IMR-90 (cell line): ENCODE measurements around the gene RHOF. TPM values are rescaled to one million over a fixed set of nuclear protein-coding genes. Genes with fewer than 3 reads are reported as not detected.

Experiments
- ATAC-seq: fragments of 200-7000 bp; cut with Tn5 transposase; 2 replicates; pipeline ENCODE4 v1.9.1; 2020; ENCODE audit warnings: low read depth, mild to moderate bottlenecking, moderate library complexity
- BruUV-seq: library from RNA; stranded (reverse); fragments of 400-500 nt; replicated peaks from 2 replicates; lab custom pipeline; 2021; lab: Mats Ljungman, UMichigan
- CTCF ChIA-PET: fragments of 300-600 bp; formaldehyde crosslinking; extraction: SDS; loops from one replicate; lab custom pipeline; 2021; ENCODE audit warnings: antibody characterized with exemption; lab: Yijun Ruan, JAX
- POLR2A ChIA-PET: fragments of 300-600 bp; sonication (Branson Sonifier 250); formaldehyde crosslinking; loops from one replicate; lab custom pipeline; 2022; ENCODE audit warnings: antibody characterized with exemption; ENCODE audit not compliant: unreplicated experiment; lab: Charles Lee
- DNase-seq: peaks from one replicate; pipeline ENCODE4 v3.0.0; 2013
- H2AFZ ChIP-seq: replicated peaks from 2 replicates; pipeline ENCODE3; 2013; ENCODE audit warnings: low read length, mild to moderate bottlenecking; ENCODE audit not compliant: poor library complexity
- H2AK5ac ChIP-seq: 2 replicates; pipeline ENCODE4 v1.6.1; 2013; ENCODE audit warnings: low read depth, low read length, inconsistent platforms
- H2AK9ac ChIP-seq: replicated peaks from 2 replicates; pipeline ENCODE3; 2013; ENCODE audit warnings: mild to moderate bottlenecking, low read depth, low read length, moderate library complexity; ENCODE audit not compliant: poor library complexity
- H2BK120ac ChIP-seq: 2 replicates; pipeline ENCODE4 v1.6.1; 2013; ENCODE audit warnings: low read depth, low read length, inconsistent platforms
- H2BK15ac ChIP-seq: 3 replicates; pipeline ENCODE4 v1.6.1; 2013; ENCODE audit warnings: low read depth, low read length, inconsistent platforms
- H2BK20ac ChIP-seq: 2 replicates; pipeline ENCODE4 v1.6.1; 2013; ENCODE audit warnings: low read depth, mild to moderate bottlenecking, inconsistent platforms, low read length, moderate library complexity
- H2BK5ac ChIP-seq: 2 replicates; pipeline ENCODE4 v1.6.1; 2013; ENCODE audit warnings: mild to moderate bottlenecking, low read depth, low read length, inconsistent platforms; ENCODE audit not compliant: poor library complexity, severe bottlenecking
- H3K14ac ChIP-seq: replicated peaks from 2 replicates; pipeline ENCODE4 v1.6.1; 2013; ENCODE audit warnings: low read depth, low read length, inconsistent platforms
- H3K18ac ChIP-seq: 2 replicates; pipeline ENCODE4 v1.6.1; 2013; ENCODE audit warnings: low read depth, low read length, control low read depth
- H3K23ac ChIP-seq: 2 replicates; pipeline ENCODE4 v1.6.1; 2013; ENCODE audit warnings: low read depth, low read length, inconsistent platforms
- H3K27ac ChIP-seq: 2 replicates; pipeline ENCODE4 v1.5.1; 2013; ENCODE audit warnings: mild to moderate bottlenecking, control low read depth, low read length; ENCODE audit not compliant: insufficient read depth
- H3K27me3 ChIP-seq: 2 replicates; pipeline ENCODE4 v1.6.1; 2013; ENCODE audit warnings: low read length; ENCODE audit not compliant: control insufficient read depth, insufficient read depth
- H3K36me3 ChIP-seq: 2 replicates; pipeline ENCODE4 v1.6.1; 2013; ENCODE audit warnings: low read length, mixed read lengths; ENCODE audit not compliant: control insufficient read depth, insufficient read depth
- H3K4ac ChIP-seq: 2 replicates; pipeline ENCODE4 v1.6.1; 2013; ENCODE audit warnings: low read depth, low read length, inconsistent platforms
- H3K4me1 ChIP-seq: 2 replicates; pipeline ENCODE4 v1.6.1; 2013; ENCODE audit warnings: low read length, mixed read lengths; ENCODE audit not compliant: control insufficient read depth, insufficient read depth
- H3K4me2 ChIP-seq: 2 replicates; pipeline ENCODE4 v1.6.1; 2013; ENCODE audit warnings: low read depth, mild to moderate bottlenecking, control low read depth, low read length, moderate library complexity
- H3K4me3 ChIP-seq: 2 replicates; pipeline ENCODE4 v1.5.1; 2013; ENCODE audit warnings: low read depth, mild to moderate bottlenecking, control low read depth, low read length, moderate library complexity; ENCODE audit not compliant: insufficient read depth
- H3K56ac ChIP-seq: 2 replicates; pipeline ENCODE4 v1.6.1; 2013; ENCODE audit warnings: low read length, inconsistent platforms; ENCODE audit not compliant: insufficient read depth; ENCODE audit errors: extremely low read depth
- H3K79me1 ChIP-seq, 2 experiments: 2 replicates each; pipeline ENCODE4 v1.6.1; 2013; ENCODE audit warnings: low read length in 2 of 2, inconsistent platforms in 1 of 2, low read depth in 1 of 2
- H3K9ac ChIP-seq: 2 replicates; pipeline ENCODE4 v1.6.1; 2013; ENCODE audit warnings: low read depth, low read length, control low read depth
- H3K9me1 ChIP-seq: 2 replicates; pipeline ENCODE4 v1.6.1; 2013; ENCODE audit warnings: low read length, inconsistent platforms; ENCODE audit not compliant: insufficient read depth
- H3K9me3 ChIP-seq: 2 replicates; pipeline ENCODE4 v1.6.1; 2013; ENCODE audit warnings: low read length; ENCODE audit not compliant: control insufficient read depth, insufficient read depth
- H4K20me1 ChIP-seq: 2 replicates; pipeline ENCODE4 v1.6.1; 2013; ENCODE audit warnings: low read length, inconsistent platforms; ENCODE audit not compliant: insufficient read depth
- H4K5ac ChIP-seq: 2 replicates; pipeline ENCODE4 v1.6.1; 2013; ENCODE audit warnings: mild to moderate bottlenecking, low read depth, low read length, control low read depth
- H4K8ac ChIP-seq, 2 experiments: 2 replicates each; pipeline ENCODE4 v1.6.1; 2013; ENCODE audit warnings: low read depth in 2 of 2, low read length in 2 of 2, control low read depth in 1 of 2, inconsistent platforms in 1 of 2
- H4K91ac ChIP-seq: 2 replicates; pipeline ENCODE4 v1.6.1; 2013; ENCODE audit warnings: low read depth, low read length, inconsistent platforms; ENCODE audit not compliant: insufficient read depth
- BHLHE40 ChIP-seq: fragments of 150-350 bp; IDR thresholded peaks from 2 replicates; pipeline ENCODE4 v1.6.1; 2016; ENCODE audit warnings: mild to moderate bottlenecking, low read depth, low read length
- CEBPB ChIP-seq: IDR thresholded peaks from 2 replicates; pipeline ENCODE4 v1.6.1; 2012; ENCODE audit warnings: low read depth, low read length, improper control_type of control experiment
- MAZ ChIP-seq: IDR thresholded peaks from 2 replicates; pipeline ENCODE4 v1.6.1; 2012; ENCODE audit warnings: low read depth, mild to moderate bottlenecking, low read length, improper control_type of control experiment, moderate library complexity, borderline replicate concordance
- MXI1 ChIP-seq: IDR thresholded peaks from 2 replicates; pipeline ENCODE4 v1.6.1; 2012; ENCODE audit warnings: low read depth, mild to moderate bottlenecking, low read length, moderate library complexity, borderline replicate concordance
- NFE2L2 ChIP-seq: fragments of 150-350 bp; IDR thresholded peaks from 2 replicates; pipeline ENCODE4 v1.6.1; 2016; ENCODE audit warnings: low read depth, mild to moderate bottlenecking, low read length
- POLR2A ChIP-seq: IDR thresholded peaks from 2 replicates; pipeline ENCODE4 v1.6.1; 2012; ENCODE audit warnings: mild to moderate bottlenecking, low read depth, low read length
- RAD21 ChIP-seq: IDR thresholded peaks from 2 replicates; pipeline ENCODE4 v1.6.1; 2012; ENCODE audit warnings: low read length, improper control_type of control experiment
- RFX5 ChIP-seq: IDR thresholded peaks from 2 replicates; pipeline ENCODE4 v1.8.0; 2012; ENCODE audit warnings: low read depth, mild to moderate bottlenecking, low read length, moderate library complexity
- SMC3 ChIP-seq: fragments of 150-350 bp; IDR thresholded peaks from 2 replicates; pipeline ENCODE4 v1.6.1; 2016; ENCODE audit warnings: low read depth, mild to moderate bottlenecking, antibody characterized with exemption, low read length, moderate library complexity
- WGBS, 2 experiments: methylation state at CpG; one replicate each; pipeline versions ENCODE4 v1.1.5 to v1.1.7; 2013; ENCODE audit warnings: missing lambda C conversion rate in 2 of 2; ENCODE audit not compliant: insufficient read length in 1 of 2; ENCODE audit errors: extremely low coverage in 2 of 2; 5-methylcytosine and 5-hydroxymethylcytosine counted together
- dilution Hi-C: fragments of 300-500 bp; cut with HindIII; formaldehyde crosslinking; loops from one replicate; pipeline ENCODE4 v1.14.3; 2018; ENCODE audit warnings: low sequenced_read_pairs; ENCODE audit not compliant: unreplicated experiment
- in situ Hi-C: fragments of 300-500 bp; cut with MboI; formaldehyde crosslinking; loops from 3 replicates; pipeline ENCODE4 v1.14.3; 2019; ENCODE audit warnings: low sequenced_read_pairs, inconsistent platforms, mixed read lengths
- intact Hi-C: fragments of 100-400 bp; cut with micrococcal nuclease; formaldehyde crosslinking; loops from 2 replicates; pipeline ENCODE4 v1.10.0; 2022
- polyA plus RNA-seq, 3 experiments: library from polyadenylated mRNA; depleted of rRNA; stranded (reverse); fragments of >200 nt; gene quantifications; 2 replicates each; pipeline ENCODE4 v1.2.3, GENCODE V29; 2012; ENCODE audit warnings: low replicate concordance in 1 of 3
- total RNA-seq: library from RNA; depleted of rRNA; stranded (reverse); fragments of >200 nt; gene quantifications from 2 replicates; pipeline ENCODE4 v1.2.3, GENCODE V29; 2012
- TF ChIP-seq, protein P1 (sequence below): fragments of 150-350 bp; IDR thresholded peaks from 2 replicates; pipeline ENCODE4 v1.6.1; 2016; ENCODE audit warnings: low read depth, mild to moderate bottlenecking, low read length, moderate library complexity, borderline replicate concordance
- TF ChIP-seq, protein P2 (sequence below): conservative IDR thresholded peaks from 2 replicates; pipeline ENCODE4 v1.5.1; 2012; ENCODE audit warnings: mild to moderate bottlenecking, low read depth, low read length, improper control_type of control experiment
- TF ChIP-seq, protein P3 (sequence below): fragments of 150-350 bp; IDR thresholded peaks from 2 replicates; pipeline ENCODE4 v1.6.1; 2017; ENCODE audit warnings: mild to moderate bottlenecking, antibody characterized with exemption, low read length, low read depth

The RHOF gene
- total and polyA plus RNA-seq, 2 of the 4 experiments (the other 2 are of a cell fraction), result 3.0 to 5.1 TPM

DNA sequence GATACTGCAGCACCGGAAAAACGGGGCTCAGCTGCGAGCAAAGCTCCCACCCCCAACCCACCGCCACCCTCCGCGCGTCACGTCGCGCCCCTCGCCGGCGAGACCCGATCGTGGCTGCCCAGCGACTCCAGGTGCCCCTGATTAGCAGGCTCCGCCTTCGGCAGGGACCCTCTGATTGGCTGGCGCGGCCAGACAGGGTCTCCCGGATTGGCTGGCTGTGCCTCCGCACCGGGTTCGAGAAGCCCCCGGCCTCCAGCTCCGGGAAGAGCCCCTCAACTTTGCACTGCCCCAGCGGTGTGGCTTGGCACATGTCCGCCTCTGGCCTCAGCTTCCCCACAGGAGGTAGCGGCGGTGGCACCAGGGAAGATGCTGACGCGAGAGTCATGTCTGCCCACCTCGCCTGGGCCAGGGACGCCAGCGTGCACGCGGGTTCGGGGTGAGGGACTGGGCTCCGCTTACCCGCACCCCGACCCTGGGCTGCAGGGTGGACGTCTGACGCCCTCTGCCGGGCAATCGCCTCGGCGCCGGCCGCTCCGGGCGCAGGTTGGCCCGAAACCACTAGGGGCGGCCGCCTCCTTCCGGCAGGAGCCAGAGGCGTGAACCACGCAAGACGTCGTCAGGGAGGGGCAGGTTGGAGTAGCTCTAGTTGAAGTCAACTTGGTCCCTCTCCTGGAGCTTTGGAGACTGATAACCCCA lies 498 bp upstream of the RHOF start:
- Histone ChIP-seq H3K14ac (peak overlapping the region; percentile 61), H3K4me3 (peak overlapping the region; percentile 48), H2AK9ac (peak overlapping the region; percentile 97), H3K9ac (peak overlapping the region; percentile 31), H2BK20ac (0 out of 2 replicates have a peak overlapping the region, but pooled peaks have one; percentile 38), H2BK15ac (no peak overlapping the region; the same call in 2 of the 3 replicates), H2AFZ (peak overlapping the region; percentile 95), H4K8ac (peak overlapping the region; percentile 8 to 72; a peak in 3 of 4 replicates), H3K9me3 (no peaks in the 10 kb centered on the region), H3K4me1 (peaks cover 26% of the 10 kb centered on the region), H3K36me3 (peaks cover 9% of the 10 kb centered on the region; the same call in 1 of the 2 replicates), H2AK5ac (peak overlapping the region; percentile 69), H3K79me1 (peaks cover 6 to 42% of the 10 kb centered on the region in 2 experiments; a peak in 3 of 4 replicates), H4K20me1 (peaks cover 8% of the 10 kb centered on the region; the same call in 1 of the 2 replicates), H3K27me3 (no peaks in the 10 kb centered on the region), H2BK120ac (0 out of 2 replicates have a peak overlapping the region, but pooled peaks have one; percentile 55), H3K18ac (no peak overlapping the region), H4K91ac (0 out of 2 replicates have a peak overlapping the region, but pooled peaks have one; percentile 7), H3K4ac (peak overlapping the region; percentile 76), H4K5ac (peak overlapping the region; percentile 17; the same call in 1 of the 2 replicates), H3K56ac (no peak overlapping the region), H2BK5ac (peak overlapping the region; percentile 39), H3K27ac (peak overlapping the region; percentile 28), H3K23ac (peak overlapping the region; percentile 54; the same call in 1 of the 2 replicates), H3K4me2 (peak overlapping the region; percentile 93), H3K9me1 (peaks cover 6% of the 10 kb centered on the region; the same call in 1 of the 2 replicates)
- WGBS, 2 experiments, result 2% methylated on average over 33 of the region's 59 CpGs; no CpG with 5 or more reads in 1 of the 2 experiments
- ChIA-PET CTCF (interaction anchor here (0.5 to 3.9 kb wide), 35 partner anchors 9 to 1367 kb away, joined by 3 to 49 read pairs (median 5); partner anchors contain the start of genes PSMD9, SETD1B and TMEM120B), POLR2A (interaction anchor here (0.6 to 2.0 kb wide), 4 partner anchors 9 to 290 kb away, joined by 5 to 10 read pairs (median 5); no protein-coding TSS in a partner anchor)
- in situ Hi-C loops (no loop called here), intact Hi-C loops (loop anchor here (1.0 to 10.0 kb wide), 4 partner anchors 18 to 239 kb away; partner anchors contain the start of gene TMEM120B), dilution Hi-C loops (no loop called here)
- peak; percentile 76 for ATAC-seq
- DNase-seq, result peak; percentile 89
- BruUV-seq, result no TSS peak
- peak; percentile 38 for TF ChIP-seq POLR2A
- TF ChIP-seq CEBPB, result no peak
- TF ChIP-seq RFX5, result no peak
- TF ChIP-seq, protein P1, sequence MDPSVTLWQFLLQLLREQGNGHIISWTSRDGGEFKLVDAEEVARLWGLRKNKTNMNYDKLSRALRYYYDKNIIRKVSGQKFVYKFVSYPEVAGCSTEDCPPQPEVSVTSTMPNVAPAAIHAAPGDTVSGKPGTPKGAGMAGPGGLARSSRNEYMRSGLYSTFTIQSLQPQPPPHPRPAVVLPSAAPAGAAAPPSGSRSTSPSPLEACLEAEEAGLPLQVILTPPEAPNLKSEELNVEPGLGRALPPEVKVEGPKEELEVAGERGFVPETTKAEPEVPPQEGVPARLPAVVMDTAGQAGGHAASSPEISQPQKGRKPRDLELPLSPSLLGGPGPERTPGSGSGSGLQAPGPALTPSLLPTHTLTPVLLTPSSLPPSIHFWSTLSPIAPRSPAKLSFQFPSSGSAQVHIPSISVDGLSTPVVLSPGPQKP, result no peak
- TF ChIP-seq, protein P2, sequence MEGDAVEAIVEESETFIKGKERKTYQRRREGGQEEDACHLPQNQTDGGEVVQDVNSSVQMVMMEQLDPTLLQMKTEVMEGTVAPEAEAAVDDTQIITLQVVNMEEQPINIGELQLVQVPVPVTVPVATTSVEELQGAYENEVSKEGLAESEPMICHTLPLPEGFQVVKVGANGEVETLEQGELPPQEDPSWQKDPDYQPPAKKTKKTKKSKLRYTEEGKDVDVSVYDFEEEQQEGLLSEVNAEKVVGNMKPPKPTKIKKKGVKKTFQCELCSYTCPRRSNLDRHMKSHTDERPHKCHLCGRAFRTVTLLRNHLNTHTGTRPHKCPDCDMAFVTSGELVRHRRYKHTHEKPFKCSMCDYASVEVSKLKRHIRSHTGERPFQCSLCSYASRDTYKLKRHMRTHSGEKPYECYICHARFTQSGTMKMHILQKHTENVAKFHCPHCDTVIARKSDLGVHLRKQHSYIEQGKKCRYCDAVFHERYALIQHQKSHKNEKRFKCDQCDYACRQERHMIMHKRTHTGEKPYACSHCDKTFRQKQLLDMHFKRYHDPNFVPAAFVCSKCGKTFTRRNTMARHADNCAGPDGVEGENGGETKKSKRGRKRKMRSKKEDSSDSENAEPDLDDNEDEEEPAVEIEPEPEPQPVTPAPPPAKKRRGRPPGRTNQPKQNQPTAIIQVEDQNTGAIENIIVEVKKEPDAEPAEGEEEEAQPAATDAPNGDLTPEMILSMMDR, result peak; percentile 100
- TF ChIP-seq, protein P3, sequence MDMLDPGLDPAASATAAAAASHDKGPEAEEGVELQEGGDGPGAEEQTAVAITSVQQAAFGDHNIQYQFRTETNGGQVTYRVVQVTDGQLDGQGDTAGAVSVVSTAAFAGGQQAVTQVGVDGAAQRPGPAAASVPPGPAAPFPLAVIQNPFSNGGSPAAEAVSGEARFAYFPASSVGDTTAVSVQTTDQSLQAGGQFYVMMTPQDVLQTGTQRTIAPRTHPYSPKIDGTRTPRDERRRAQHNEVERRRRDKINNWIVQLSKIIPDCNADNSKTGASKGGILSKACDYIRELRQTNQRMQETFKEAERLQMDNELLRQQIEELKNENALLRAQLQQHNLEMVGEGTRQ, result 0 out of 2 replicates have a peak, but pooled peaks have one; percentile 12
- TF ChIP-seq SMC3, result peak; percentile 90
- no peak for TF ChIP-seq NFE2L2
- TF ChIP-seq MXI1, result peak; percentile 76
- peak; percentile 56; the same call in 1 of the 2 replicates for TF ChIP-seq BHLHE40
- TF ChIP-seq MAZ, result peak; percentile 92
- peak; percentile 95 for TF ChIP-seq RAD21
